H9 (cell line): ENCODE results near the gene MITF. TPM values are rescaled to one million over a fixed set of nuclear protein-coding genes. Genes with fewer than 3 reads are reported as not detected.

ENCODE experiments used
- DNase-seq: peaks from one replicate; pipeline ENCODE4 v3.0.0-alpha.2; 2017
- H2AFZ ChIP-seq: one replicate; pipeline ENCODE4 v1.6.1; 2013; ENCODE audit warnings: mild to moderate bottlenecking, low read length, control low read depth, moderate library complexity
- H2AK5ac ChIP-seq: 2 replicates; pipeline ENCODE4 v1.6.1; 2013; ENCODE audit warnings: low read length, control low read depth, mixed read lengths; ENCODE audit not compliant: insufficient read length
- H2BK120ac ChIP-seq: one replicate; pipeline ENCODE4 v1.6.1; 2013; ENCODE audit warnings: low read depth, mild to moderate bottlenecking, low read length, control low read depth, inconsistent platforms; ENCODE audit not compliant: poor library complexity, severe bottlenecking
- H2BK12ac ChIP-seq: 2 replicates; pipeline ENCODE4 v1.6.1; 2013; ENCODE audit warnings: low read length, control low read depth, mixed read lengths, low read depth; ENCODE audit not compliant: insufficient read length
- H2BK15ac ChIP-seq: 2 replicates; pipeline ENCODE4 v1.6.1; 2013; ENCODE audit warnings: low read depth, low read length, control low read depth
- H2BK20ac ChIP-seq: one replicate; pipeline ENCODE4 v1.6.1; 2013; ENCODE audit warnings: low read depth, mild to moderate bottlenecking, low read length, control low read depth, inconsistent platforms; ENCODE audit not compliant: poor library complexity, severe bottlenecking
- H2BK5ac ChIP-seq: 2 replicates; pipeline ENCODE4 v1.6.1; 2013; ENCODE audit warnings: low read length, control low read depth, mixed read lengths; ENCODE audit not compliant: insufficient read length
- H3K14ac ChIP-seq: 2 replicates; pipeline ENCODE4 v1.6.1; 2013; ENCODE audit warnings: low read length, control low read depth; ENCODE audit not compliant: insufficient read depth
- H3K18ac ChIP-seq: 2 replicates; pipeline ENCODE4 v1.6.1; 2013; ENCODE audit warnings: low read depth, mild to moderate bottlenecking, mixed read lengths, low read length, control low read depth; ENCODE audit not compliant: insufficient read length
- H3K23ac ChIP-seq: 2 replicates; pipeline ENCODE4 v1.6.1; 2013; ENCODE audit warnings: low read length, control low read depth, mixed read lengths, low read depth; ENCODE audit not compliant: insufficient read length
- H3K23me2 ChIP-seq: 2 replicates; pipeline ENCODE4 v1.6.1; 2013; ENCODE audit warnings: low read depth, mild to moderate bottlenecking, mixed read lengths, low read length, control low read depth; ENCODE audit not compliant: insufficient read length, poor library complexity, severe bottlenecking
- H3K27ac ChIP-seq: 2 replicates; pipeline ENCODE4 v1.5.1; 2013; ENCODE audit warnings: low read length, control low read depth, mixed read lengths, low read depth; ENCODE audit not compliant: insufficient read length
- H3K27me3 ChIP-seq: 2 replicates; pipeline ENCODE4 v1.6.1; 2013; ENCODE audit warnings: low read length, control low read depth, inconsistent platforms; ENCODE audit not compliant: insufficient read depth
- H3K4ac ChIP-seq: 2 replicates; pipeline ENCODE4 v1.6.1; 2013; ENCODE audit warnings: low read depth, mild to moderate bottlenecking, control low read depth, inconsistent platforms, low read length, moderate library complexity
- H3K4me1 ChIP-seq: 2 replicates; pipeline ENCODE4 v1.6.1; 2013; ENCODE audit warnings: low read length, control low read depth, inconsistent platforms; ENCODE audit not compliant: insufficient read depth
- H3K4me2 ChIP-seq: 2 replicates; pipeline ENCODE4 v1.6.1; 2013; ENCODE audit warnings: low read length, control low read depth, mixed read lengths; ENCODE audit not compliant: insufficient read length, insufficient read depth
- H3K56ac ChIP-seq: 2 replicates; pipeline ENCODE4 v1.6.1; 2013; ENCODE audit warnings: low read depth, mild to moderate bottlenecking, mixed read lengths, low read length, control low read depth; ENCODE audit not compliant: insufficient read length
- H3K79me1 ChIP-seq: 2 replicates; pipeline ENCODE4 v1.6.1; 2013; ENCODE audit warnings: low read depth, mild to moderate bottlenecking, moderate library complexity, low read length, control low read depth, inconsistent platforms; ENCODE audit not compliant: insufficient read depth, poor library complexity, severe bottlenecking
- H3K79me2 ChIP-seq: 2 replicates; pipeline ENCODE4 v1.6.1; 2013; ENCODE audit warnings: low read length, control low read depth, inconsistent platforms; ENCODE audit not compliant: insufficient read depth
- H3K9ac ChIP-seq: 2 replicates; pipeline ENCODE4 v1.6.1; 2013; ENCODE audit warnings: low read length, control low read depth, mixed read lengths; ENCODE audit not compliant: insufficient read length; ENCODE audit errors: extremely low read depth
- H3K9me3 ChIP-seq: one replicate; pipeline ENCODE4 v1.6.1; 2013; ENCODE audit warnings: low read depth, low read length, inconsistent platforms; ENCODE audit not compliant: control insufficient read depth
- H3T11ph ChIP-seq: one replicate; pipeline ENCODE4 v1.6.1; 2013; ENCODE audit warnings: mild to moderate bottlenecking, low read length, control low read depth, inconsistent platforms
- H4K20me1 ChIP-seq: one replicate; pipeline ENCODE4 v1.6.1; 2013; ENCODE audit not compliant: control insufficient read depth, insufficient read length, insufficient read depth
- H4K5ac ChIP-seq: 2 replicates; pipeline ENCODE4 v1.6.1; 2013; ENCODE audit warnings: low read depth, mild to moderate bottlenecking, mixed read lengths, low read length, control low read depth; ENCODE audit not compliant: insufficient read length
- H4K8ac ChIP-seq: replicated peaks from 2 replicates; pipeline ENCODE4 v1.6.1; 2013; ENCODE audit warnings: low read length, control low read depth, mixed read lengths, low read depth; ENCODE audit not compliant: insufficient read length
- H4K91ac ChIP-seq: 2 replicates; pipeline ENCODE4 v1.6.1; 2013; ENCODE audit warnings: low read depth, mild to moderate bottlenecking, moderate library complexity, mixed read lengths, low read length, control low read depth; ENCODE audit not compliant: insufficient read length
- H3K27ac Mint-ChIP-seq, 3 experiments: 2 replicates in 2 of 3; 3 replicates in 1 of 3; pipeline ENCODE4 v1.8.0; 2020 to 2021; ENCODE audit warnings: mixed read lengths in 3 of 3, mild to moderate bottlenecking in 1 of 3, moderate library complexity in 1 of 3
- H3K27me3 Mint-ChIP-seq: 2 replicates; pipeline ENCODE4 v1.8.0; 2021; ENCODE audit warnings: low read depth, mild to moderate bottlenecking, moderate library complexity, mixed read lengths
- H3K36me3 Mint-ChIP-seq, 3 experiments: 2 replicates in 2 of 3; 3 replicates in 1 of 3; pipeline ENCODE4 v1.8.0; 2020 to 2021; ENCODE audit warnings: low read depth in 3 of 3, mixed read lengths in 3 of 3; ENCODE audit not compliant: insufficient read depth in 1 of 3
- H3K4me1 Mint-ChIP-seq, 2 experiments: 2 replicates each; pipeline ENCODE4 v1.8.0; 2020; ENCODE audit warnings: mixed read lengths in 2 of 2
- H3K4me3 Mint-ChIP-seq, 2 experiments: 2 replicates in 1 of 2; 3 replicates in 1 of 2; pipeline ENCODE4 v1.8.0; 2020 to 2021; ENCODE audit warnings: mild to moderate bottlenecking in 2 of 2, mixed read lengths in 2 of 2, moderate library complexity in 1 of 2
- H3K9me3 Mint-ChIP-seq, 2 experiments: 2 replicates in 1 of 2; 3 replicates in 1 of 2; pipeline ENCODE4 v1.8.0; 2020; ENCODE audit warnings: mild to moderate bottlenecking in 2 of 2, mixed read lengths in 2 of 2, moderate library complexity in 1 of 2
- CTCF ChIP-seq: fragments of 200-600 bp; sonication (generic); conservative IDR thresholded peaks from 3 replicates; pipeline ENCODE4 v1.8.0; 2021; ENCODE audit warnings: antibody characterized with exemption, mild to moderate bottlenecking
- WGBS: extraction: QIAGEN DNeasy Blood & Tissue Kit; methylation state at CpG from one replicate; pipeline ENCODE4 v1.1.7; 2013; ENCODE audit warnings: missing lambda C conversion rate, low lambda C conversion rate, mixed read lengths; ENCODE audit not compliant: insufficient read length; ENCODE audit errors: extremely low coverage; 5-methylcytosine and 5-hydroxymethylcytosine counted together
- total RNA-seq: library from RNA; stranded (reverse); gene quantifications from 2 replicates; pipeline ENCODE4 v1.2.1, GENCODE V29; 2021

Gene MITF
- total RNA-seq, 1 experiment from 2014 or later = 0.81 TPM

- Histone ChIP-seq H3K23ac (no peak overlapping the region), H3K79me1 (no peaks in the 10 kb centered on the region), H3K18ac (no peak overlapping the region), H3K4me2 (no peak overlapping the region), H3K79me2 (no peaks in the 10 kb centered on the region), H3K9me3 (no peaks in the 10 kb centered on the region), H3K4ac (no peak overlapping the region), H2BK15ac (no peak overlapping the region), H2BK20ac (no peak overlapping the region), H3K14ac (no peak overlapping the region), H3K56ac (no peak overlapping the region), H4K20me1 (no peaks in the 10 kb centered on the region), H3K9ac (no peak overlapping the region), H2BK120ac (no peak overlapping the region), H4K91ac (no peak overlapping the region), H4K5ac (no peak overlapping the region), H3T11ph (no peak overlapping the region), H3K27me3 (no peaks in the 10 kb centered on the region), H2BK5ac (no peak overlapping the region), H3K4me1 (no peaks in the 10 kb centered on the region), H2BK12ac (no peak overlapping the region), H3K23me2 (no peaks in the 10 kb centered on the region), H3K27ac (no peak overlapping the region), H2AFZ (no peak overlapping the region), H2AK5ac (no peak overlapping the region), H4K8ac (no peak overlapping the region)
- no peak for DNase-seq
- H3K27ac Mint-ChIP-seq = no peak overlapping the region
- no peak overlapping the region for H3K4me3 Mint-ChIP-seq
- H3K36me3 Mint-ChIP-seq = no peaks in the 10 kb centered on the region; a peak in 2 of 7 replicates
- WGBS = no CpG with 5 or more reads among the region's 2 CpGs
- H3K27me3 Mint-ChIP-seq = no peaks in the 10 kb centered on the region; the same call in 1 of the 2 replicates
- H3K9me3 Mint-ChIP-seq = peaks cover 0 to 4% of the 10 kb centered on the region in 2 experiments; a peak in 2 of 5 replicates
- no peaks in the 10 kb centered on the region for H3K4me1 Mint-ChIP-seq
- no peak for TF ChIP-seq CTCF
These were observed 271.1 kb downstream of the MITF start for GRCh38 chr3:70010346-70010745.
